CD4-positive, alpha-beta T cell treated with Interleukin-4 for 1 hour (primary cell): ENCODE results near the gene THEMIS.
"Not testable (repeated sequence)": the region's sequence is repeated elsewhere in the genome, so short reads cannot be mapped to it uniquely, and the experiment has no call there.

Experiments
- DNase-seq, 2 donors: peaks; one replicate each; pipeline ENCODE4 v3.0.0-alpha.2; 2020 to 2022

The THEMIS gene, protein sequence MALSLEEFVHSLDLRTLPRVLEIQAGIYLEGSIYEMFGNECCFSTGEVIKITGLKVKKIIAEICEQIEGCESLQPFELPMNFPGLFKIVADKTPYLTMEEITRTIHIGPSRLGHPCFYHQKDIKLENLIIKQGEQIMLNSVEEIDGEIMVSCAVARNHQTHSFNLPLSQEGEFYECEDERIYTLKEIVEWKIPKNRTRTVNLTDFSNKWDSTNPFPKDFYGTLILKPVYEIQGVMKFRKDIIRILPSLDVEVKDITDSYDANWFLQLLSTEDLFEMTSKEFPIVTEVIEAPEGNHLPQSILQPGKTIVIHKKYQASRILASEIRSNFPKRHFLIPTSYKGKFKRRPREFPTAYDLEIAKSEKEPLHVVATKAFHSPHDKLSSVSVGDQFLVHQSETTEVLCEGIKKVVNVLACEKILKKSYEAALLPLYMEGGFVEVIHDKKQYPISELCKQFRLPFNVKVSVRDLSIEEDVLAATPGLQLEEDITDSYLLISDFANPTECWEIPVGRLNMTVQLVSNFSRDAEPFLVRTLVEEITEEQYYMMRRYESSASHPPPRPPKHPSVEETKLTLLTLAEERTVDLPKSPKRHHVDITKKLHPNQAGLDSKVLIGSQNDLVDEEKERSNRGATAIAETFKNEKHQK

DNA sequence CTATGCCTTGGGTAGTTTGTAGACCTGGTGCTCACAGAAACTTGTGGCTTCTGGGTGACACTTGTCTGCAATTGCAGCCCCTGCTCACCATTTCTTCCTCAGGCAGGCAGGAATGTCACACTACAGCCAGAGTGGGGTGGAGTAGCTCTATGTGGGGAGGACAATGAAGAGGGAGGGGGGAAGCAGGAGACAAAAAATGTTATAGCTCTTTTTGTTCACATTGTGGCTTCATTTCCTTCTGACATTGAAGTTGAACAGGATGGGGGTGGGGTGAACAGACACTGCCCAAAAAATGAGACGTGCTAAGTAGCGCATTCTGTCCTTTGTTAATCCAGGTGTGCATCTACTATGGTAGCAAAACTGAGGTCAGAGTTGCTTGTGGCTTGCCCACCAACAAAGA is at the start of gene THEMIS:
THEMIS (minus strand) TSS at position 124 of the 400 bp plus-strand sequence. CDS start 126 bp downstream, outside the sequence.
- peak; percentile 37 to 77 for DNase-seq

DNA sequence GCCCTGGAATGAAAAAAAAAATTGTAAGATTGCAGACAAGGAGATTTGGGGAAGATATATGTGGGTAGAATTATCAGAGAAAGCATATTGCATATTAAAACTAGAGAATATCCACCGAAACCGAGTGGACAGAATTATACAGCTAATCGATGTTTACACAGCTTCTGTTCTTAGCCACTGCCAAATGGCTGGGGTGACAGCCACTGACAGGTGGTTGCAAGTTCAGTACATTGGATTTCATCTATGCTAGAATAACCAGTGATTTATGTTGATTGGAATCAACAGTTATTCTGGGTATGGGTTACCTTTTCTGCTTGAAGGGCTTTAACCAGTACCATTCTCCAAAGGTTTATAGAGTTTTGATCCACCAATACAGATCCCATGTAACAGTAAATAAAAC is 48.4 kb upstream of the THEMIS start:
- DNase-seq, result no peak

DNA sequence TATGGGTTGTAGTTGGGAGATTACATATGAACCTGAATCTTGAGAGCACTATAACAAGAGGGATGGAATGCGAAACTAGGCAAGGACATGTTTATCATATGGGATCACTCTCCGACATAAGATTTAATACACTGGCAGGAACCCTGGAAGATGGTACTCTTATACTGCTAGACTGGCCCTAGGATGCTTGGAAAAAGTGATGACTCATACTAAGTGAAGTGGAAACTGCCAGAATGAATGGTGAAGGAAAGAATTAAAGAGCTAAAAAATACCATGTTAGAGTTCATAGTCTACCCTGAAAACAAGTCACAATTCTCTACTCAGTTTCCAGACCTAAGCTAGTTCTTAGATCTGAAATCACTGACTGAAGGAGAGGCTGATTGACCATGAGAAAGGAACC is 45.5 kb upstream of the THEMIS start:
- no peak for DNase-seq

DNA sequence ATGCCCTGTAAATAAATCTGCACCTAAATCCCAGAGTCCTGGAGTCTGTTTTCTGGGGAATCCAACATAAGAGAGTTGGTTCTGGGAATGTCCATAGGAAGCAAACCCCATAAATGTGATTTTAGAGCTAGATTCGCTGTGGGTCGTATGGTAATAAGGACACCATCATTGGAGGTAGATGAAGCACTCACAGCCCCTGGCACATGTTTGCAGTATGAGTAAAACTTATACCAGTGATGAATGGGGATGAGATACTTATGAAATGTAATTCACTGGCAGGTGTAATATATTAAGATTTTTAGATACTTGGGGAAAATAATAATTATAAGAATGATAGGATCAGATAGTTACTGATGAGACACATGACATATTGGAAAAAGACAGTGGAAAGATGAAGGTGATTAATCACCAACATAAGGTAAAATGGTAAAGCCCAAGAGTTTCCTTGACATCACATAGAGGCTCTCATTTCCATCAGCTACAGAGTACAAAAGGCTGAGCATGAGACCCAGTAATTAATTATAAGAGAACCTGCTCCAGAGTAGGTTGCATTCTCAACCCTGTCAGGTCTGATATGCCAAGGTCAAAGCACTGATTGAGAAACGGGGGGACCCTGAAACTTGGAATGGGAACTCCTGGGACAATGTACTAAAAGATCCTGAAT is 44.7 kb upstream of the THEMIS start:
- DNase-seq, result no peak

DNA sequence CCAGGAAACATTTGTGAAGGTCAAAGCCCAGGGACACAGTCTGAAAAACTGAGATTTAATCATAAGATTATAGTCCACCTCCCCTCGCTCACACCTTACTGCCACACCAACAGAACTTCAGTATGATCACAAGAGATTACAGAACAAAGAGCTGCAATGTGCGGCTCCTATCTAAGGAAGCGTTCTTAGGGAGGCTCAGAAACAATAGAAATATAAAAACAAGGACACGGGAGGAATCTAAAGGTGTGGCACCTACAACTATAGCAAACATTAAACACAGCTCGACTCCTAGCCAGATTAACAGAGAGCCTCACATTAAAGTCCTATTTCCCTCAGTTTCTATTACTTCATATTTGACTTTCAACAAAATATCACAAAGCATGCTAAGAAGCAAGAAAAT is 40.4 kb upstream of the THEMIS start:
- DNase-seq, result no peak

DNA sequence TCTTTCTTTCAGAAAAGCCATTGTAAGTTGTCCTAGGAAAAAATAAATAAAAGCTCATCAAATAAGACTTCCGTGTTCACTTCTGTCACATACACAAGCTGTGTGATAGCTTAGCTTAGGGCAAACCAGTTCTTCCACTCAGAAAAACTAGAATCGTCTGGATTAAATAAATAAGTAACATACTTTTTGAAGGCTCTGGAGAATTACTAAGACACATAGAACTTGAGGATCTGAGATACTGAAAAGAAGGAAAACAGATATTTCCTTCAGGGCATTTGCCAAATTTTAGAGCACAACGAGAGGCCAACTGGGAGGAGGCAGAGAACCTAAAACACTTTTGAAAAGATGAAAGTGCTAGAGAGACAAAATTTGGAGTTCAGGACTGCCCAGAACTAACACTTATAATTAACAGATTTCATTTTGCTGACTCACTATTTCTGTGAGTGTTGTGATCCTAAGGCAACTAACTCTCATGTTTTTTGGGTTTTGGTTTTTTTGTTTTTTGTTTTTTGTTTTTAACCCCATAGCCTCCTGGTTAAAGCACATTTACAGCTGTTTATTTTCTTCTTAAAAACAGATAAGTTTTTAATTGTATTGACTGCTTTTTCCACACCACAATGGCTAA is 38.7 kb upstream of the THEMIS start:
- DNase-seq, result no peak

DNA sequence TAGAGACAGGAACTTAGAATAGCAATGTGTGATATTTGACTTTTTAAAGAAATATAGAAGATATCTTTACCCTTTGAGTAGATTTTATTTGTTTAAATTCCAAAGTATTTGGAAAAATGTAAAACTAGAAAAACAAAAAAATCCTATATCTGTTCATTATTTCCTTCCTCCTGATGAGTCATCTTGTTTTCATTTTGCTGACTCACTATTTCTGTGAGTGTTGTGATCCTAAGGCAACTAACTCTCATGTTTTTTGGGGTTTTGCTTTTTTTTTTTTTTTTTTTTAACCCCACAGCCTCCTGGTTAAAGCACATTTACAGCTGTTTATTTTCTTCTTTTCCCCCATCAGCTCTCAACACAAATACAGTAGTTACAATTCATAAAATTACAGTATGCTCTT is 37.8 kb upstream of the THEMIS start:
- peak in 1 of 2 donors; percentile 53 for DNase-seq

DNA sequence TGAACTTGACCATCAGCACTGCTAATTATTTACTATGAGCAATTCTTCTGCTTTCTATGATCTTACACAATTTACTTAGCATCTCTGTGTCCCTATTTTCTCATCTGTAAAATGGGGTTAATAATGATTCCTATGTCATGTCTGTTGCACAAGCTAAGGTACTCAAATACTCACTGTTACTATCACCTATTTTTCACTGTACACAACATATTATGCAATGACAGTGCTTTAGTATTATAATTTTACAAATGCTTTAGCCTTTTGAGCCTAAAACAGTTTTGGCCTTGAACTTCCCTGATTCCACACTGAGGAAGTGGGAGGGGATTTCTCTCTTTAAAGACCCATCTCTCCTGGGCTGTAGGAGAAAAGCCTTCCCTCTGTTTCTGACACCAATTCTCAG is 36.9 kb upstream of the THEMIS start:
- no peak for DNase-seq

DNA sequence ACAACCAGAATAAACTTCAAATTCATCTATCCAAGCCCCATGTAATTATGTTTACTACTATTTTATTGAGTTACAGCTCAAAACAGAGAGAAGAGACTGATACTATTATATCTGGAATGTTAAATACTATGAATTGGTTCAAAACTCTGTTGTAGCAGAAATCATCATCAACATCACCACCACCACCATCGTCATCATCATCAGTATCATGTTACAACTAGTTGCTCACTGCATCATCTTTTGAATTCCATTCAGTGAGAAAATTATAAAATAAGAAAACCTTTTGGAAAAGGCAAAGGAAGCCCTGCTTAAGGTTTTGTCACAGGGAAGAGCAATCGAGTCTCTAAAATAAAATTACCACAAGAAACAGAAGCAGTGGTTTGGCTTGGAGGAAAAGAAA is 36.2 kb upstream of the THEMIS start:
- DNase-seq, result no peak

DNA sequence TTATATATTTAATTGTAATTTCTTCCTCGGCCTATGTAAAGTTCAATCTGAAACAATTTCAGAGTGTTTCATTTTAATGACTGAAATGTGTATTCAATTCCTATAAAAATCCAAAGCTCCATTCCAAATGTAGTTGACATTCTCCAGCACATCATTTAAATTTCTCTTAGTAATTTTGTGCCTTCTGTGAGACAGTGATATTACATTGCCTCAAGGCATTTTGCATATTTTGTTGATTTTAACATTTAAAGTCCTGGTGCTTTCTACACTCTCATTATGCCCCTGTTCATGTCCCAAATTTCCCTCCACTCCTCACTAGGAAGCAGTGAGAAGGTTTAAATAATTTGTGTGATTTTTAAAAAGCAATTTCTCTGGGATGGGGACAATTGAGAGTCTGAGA is 34.1 kb upstream of the THEMIS start:
- DNase-seq, result no peak

DNA sequence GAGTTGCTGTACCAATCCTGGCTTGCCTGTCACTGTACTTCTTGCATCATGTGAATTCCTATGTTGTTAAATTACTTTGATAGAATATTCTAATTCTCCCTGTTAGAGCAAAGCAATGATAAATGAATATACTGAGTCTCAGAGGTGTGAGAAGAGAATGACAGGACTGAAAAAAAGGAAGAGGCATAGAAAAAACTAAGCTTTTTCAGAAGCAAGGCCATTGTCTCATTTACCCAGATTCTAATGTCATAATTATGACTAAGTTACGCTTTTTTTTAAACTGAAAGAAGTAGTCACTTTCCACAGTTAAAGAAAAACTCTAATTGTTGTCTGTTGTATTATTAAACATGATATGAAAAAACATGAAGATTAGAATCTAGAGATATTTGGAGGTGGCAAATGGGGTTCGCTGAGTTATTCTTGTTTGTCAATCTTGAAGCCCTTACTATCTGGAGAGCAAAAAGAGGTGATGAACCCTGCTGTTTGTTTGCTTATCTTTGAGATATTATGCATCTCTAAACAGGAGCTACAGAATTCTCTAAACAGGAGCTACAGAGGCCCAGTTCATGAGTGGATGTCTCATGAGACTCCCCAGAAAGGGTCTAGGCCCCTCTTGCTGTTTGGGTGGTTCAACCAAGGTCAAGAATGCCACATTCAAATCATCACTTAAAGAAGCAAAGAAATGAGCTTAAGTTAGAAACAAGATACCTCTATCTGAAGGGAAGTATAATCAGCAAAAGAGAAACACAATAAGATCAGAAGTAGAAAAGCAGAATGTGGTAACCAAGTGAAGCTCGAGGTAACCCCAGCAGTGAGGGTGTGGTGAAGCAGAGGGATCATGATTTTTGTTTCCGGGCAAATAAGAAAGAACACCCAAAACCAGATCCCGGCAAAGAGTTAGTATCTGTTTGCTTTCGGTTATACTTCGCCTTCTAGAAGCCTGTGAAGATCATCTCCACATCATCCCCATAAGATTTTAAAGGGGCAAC is 33.3 kb upstream of the THEMIS start:
- peak; percentile 33 to 76 for DNase-seq

DNA sequence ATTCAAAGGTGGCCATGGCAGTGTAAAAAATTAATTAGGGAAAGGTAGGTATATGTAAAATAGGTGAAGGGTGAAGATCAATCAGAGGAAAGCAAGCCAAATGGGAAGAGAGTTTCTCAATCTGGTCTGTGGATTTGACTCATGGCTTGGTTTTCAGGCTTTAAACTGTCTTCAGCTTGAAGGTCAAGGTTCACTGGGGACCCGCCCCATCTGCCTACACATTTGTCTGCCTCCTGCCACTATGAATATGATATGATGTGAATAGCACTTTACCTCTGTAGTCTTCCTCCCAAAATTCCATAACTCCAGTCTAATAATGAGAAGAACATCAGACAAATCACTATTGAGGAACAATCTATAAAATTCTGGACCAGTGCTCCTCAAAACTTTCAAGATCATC is 32.3 kb upstream of the THEMIS start:
- DNase-seq, result no peak

DNA sequence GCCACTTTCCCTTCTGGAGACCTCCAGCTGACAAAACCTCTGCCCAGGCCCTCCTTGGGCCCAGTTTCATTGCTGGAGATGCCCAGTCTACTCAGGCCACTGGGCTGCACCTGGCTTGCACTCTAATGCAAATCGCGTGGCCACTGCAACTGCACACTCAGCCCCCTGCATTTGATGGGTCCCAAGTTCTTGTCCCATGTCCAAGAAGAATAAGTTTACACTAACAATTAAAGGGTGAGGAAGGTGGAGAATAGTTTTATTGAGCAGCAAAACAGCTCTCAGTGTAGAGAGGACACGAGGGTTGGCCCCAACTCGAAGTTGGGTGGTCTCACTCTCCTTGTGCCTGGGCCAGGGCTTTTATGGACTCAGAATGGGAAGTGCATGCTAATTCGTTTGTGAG is 31.9 kb upstream of the THEMIS start:
- DNase-seq, result no peak

DNA sequence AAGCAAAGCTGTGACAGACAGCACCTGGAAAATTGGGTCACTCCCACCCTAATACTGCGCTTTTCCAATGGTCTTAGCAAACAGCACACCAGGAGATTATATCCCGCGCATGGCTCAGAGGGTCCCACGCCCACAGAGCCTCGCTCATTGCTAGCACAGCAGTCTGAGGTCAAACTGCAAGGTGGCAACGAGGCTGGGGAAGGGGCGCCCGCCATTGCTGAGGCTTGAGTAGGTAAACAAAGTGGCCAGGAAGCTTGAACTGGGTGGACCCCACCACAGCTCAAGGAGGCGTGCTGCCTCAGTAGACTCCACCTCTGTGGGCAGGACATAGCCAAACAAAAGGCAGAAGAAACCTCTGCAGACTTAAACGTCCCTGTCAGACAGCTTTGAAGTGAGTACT is 25.6 kb upstream of the THEMIS start:
- DNase-seq, result not testable (repeated sequence)

DNA sequence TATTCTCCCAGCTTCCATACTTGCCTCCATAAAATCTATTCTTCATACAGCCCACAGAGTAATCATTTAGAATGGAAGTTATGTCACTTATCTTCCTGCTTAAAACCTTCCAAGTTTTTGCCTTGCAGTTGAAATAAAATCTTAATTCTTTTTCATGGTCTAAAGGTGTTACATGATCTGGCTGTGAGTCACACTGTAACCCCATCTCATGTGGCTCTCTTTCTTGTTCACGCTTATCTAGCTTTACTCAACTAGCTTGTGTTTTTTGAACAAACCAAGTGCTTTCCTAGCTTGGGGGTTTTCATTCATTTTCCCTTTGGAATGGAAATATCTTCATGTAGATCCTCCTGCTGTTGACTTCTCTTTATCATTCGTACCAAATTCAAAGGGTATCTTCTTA is 23.6 kb upstream of the THEMIS start:
- DNase-seq, result no peak

DNA sequence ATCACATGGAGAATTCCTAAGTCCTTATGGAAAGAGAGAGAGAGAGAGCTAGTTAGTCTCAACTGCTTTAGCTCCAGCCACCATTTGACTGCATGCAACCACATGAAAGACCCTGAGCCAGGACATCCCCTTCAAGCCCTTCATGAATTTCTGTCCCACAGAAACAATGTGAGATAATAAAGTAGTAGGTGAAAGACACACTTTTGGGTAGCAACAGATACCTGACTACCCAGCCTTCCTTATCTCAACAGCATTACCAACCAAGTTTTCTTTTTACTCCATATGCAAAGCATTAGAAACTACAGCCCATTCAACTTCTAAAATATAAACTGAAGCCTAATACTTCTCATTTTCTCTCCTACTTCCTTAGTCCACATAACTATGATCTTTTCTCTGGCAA is 23.2 kb upstream of the THEMIS start:
- no peak for DNase-seq

DNA sequence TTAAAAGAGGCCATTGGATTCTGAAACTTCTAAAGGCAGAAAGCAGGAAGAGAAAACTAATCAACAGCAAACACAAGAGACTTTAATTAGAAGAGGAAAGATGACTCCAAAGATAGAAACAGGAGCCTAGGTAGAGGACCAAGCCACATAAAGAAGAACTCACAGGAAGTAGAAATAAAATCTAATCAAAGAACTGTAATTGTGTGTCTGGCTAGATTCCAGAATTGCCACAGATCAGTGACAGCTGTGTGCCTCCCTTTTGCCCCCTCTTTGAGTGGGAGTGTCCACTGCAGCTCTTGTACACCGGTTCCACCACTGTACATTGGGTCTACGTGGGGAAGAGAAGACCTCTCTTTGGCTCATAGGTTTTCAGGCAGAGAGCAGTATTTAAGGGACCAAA is 22.3 kb upstream of the THEMIS start:
- DNase-seq, result peak in 1 of 2 donors; percentile 44

DNA sequence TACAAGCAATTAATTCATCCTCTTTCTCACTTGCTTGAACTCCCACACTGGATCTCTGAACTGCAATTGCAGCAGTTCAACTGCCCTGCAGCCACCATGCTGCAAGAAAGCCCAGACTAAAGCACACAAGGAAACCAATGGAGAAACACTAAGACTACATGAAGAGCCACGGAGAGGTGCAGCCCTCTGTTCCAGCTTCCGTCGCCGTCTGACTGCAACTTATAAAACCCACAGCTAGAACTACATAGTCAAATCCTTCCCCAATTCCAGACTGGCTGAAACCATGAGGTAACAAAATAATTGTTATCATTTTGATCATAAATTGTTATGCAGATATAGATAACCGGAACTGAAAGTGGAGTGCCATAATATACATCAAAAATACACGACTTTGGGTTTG is 21.1 kb upstream of the THEMIS start:
- DNase-seq, result no peak

DNA sequence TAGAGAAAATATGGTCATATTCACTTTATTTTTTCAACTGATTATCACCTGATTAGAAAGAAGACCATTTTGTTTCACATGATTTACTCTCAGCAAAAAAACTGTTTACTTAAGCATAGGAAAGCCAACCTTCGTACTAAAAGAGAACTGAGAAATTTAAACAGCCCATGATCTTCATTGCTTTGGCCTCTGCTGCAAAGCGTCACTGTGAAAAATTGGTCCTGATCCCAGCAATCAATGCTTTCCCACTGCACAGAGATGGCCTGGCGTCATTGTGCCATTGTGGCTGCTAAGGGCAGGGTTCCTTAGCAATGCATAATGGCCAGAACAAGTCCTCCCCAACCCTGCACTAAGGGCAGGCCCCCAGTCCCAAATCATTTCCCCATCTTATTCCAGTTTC is 19.9 kb upstream of the THEMIS start:
- DNase-seq, result no peak

DNA sequence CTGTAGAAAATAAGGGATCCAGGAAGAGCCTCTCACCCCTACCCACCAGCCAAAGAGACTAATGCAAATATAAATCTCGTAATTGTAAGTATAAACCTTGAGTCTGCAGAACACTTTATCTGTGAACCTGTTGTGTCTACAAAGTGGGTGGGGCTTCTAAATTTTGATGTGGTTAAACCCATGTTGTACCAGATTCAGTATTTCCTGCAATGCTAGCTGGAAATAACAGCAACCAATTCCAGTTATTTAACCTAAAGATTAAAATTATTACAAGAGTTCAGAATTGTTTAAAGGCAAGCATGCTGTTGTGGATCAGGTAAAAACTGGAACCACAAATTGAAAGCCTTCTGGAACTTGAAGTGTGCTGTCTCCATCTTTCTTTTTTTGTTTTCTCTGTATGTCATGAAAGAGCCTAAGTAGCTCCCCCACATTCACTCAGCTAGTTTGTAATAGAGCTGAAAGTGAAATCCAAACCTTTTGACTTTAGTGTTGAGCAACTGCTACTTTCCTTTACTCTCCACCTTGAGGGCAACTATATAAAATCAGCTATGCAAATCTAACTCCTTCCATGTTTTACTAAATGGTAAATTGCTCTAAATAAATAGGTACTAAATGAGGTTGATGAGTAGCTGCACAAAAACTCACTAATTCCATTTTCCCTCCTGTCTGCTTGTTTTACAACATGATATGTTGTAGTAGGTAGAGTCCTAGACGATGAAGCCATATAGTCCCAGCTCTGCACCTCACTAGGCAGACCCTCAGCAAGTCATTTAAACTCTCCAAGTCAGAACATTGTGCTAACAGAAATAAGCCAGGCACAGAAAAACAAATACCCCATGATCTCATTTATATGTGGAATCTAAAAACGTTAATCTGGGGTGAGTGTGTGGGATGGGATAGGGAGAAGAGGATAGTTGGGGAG is 17.9 kb upstream of the THEMIS start:
- peak in 1 of 2 donors; percentile 72 for DNase-seq

DNA sequence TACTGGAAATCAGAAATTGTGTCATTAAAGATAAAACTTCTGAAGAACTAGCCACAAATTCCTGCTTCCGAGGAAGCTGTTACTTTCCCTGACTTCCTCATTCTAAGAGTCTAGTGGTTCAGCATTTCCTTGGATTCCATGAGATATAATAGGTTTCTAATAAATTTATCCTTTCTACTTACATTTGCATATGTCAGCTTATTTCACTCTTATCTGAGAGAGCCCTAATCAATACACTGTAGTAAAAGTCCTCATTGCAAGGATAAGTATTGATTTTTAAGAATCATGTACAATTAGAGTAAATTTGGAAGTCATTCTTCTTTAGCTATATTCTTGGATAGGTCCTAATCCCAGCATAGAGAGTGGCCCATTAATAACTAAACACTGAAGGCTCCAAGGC is 16.9 kb upstream of the THEMIS start:
- no peak for DNase-seq
